ENCODE measurements around the gene PLEKHG4.

DNA sequence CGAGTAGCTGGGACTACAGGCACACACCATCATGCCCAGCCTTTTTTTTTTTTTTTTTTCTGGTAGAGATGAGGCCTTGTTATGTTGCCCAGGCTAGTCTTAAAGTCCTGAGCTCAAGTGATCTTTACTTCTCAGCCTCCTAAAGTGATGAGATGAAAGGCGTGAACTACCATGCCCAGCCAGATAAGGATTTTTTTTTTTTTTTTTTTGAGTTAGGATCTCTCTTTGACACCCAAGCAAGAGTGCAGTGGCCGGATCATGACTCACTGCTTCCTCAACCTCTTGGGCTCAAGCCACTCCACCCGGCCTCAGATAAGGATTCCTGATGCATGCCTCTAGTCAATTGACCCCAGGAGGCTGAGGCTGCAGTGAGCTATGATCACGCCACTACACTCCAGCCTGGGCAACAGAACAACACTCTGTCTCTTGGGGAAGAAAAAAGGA lies 11.2 kb upstream of the PLEKHG4 start:
- TF ChIP-seq KLF16 (IDR thresholded peaks at IDR 0.05) (no peak; the same call in 1 of the 2 replicates), YY1 (IDR thresholded peaks at IDR 0.05; ENCODE audit: borderline replicate concordance in 1 of 3, control insufficient read depth in 1 of 3, extremely low read depth in 1 of 3, insufficient read depth in 3 of 3, insufficient read length in 1 of 3, insufficient replicate concordance in 2 of 3, low read depth in 1 of 3, low read length in 2 of 3) (no peak)
